GM21619 (cell line): ENCODE results near the gene OPN5.
"Not testable (repeated sequence)": the region's sequence is repeated elsewhere in the genome, so short reads cannot be mapped to it uniquely, and the experiment has no call there.

Experiments used
- ATAC-seq: cut with Tn5 transposase; IDR thresholded peaks from one replicate; pipeline ENCODE4 v1.9.1; 2021; ENCODE audit not compliant: unreplicated experiment

Gene OPN5

GRCh38 chr6:47781732-47782131 lies at the start of gene OPN5:
Gene OPN5 (plus strand): TSS chr6:47782032. CDS start chr6:47782067, 35 bp downstream.
- ATAC-seq, result no peak

GRCh38 chr6:47733879-47734558 lies 47.8 kb upstream of the OPN5 start:
- ATAC-seq, result peak; percentile 76

- no peak for ATAC-seq
Measured at GRCh38 chr6:47734831-47735481, 46.9 kb upstream of the OPN5 start.

- no peak for ATAC-seq
Measured at GRCh38 chr6:47736083-47736700, 45.6 kb upstream of the OPN5 start.

- ATAC-seq, result no peak
Measured at GRCh38 chr6:47737406-47737805, 44.4 kb upstream of the OPN5 start.

- ATAC-seq, result no peak
Measured at GRCh38 chr6:47740714-47741113, 41.1 kb upstream of the OPN5 start.

GRCh38 chr6:47741807-47742206 lies 40.0 kb upstream of the OPN5 start:
- no peak for ATAC-seq

GRCh38 chr6:47743744-47744143 lies 38.1 kb upstream of the OPN5 start:
- no peak for ATAC-seq

GRCh38 chr6:47745269-47745668 lies 36.6 kb upstream of the OPN5 start:
- not testable (repeated sequence) for ATAC-seq

GRCh38 chr6:47749757-47750156 lies 32.1 kb upstream of the OPN5 start:
- ATAC-seq, result no peak

- ATAC-seq, result no peak
Measured at GRCh38 chr6:47752801-47753200, 29.0 kb upstream of the OPN5 start.

GRCh38 chr6:47759364-47759763 lies 22.5 kb upstream of the OPN5 start:
- ATAC-seq, result no peak

GRCh38 chr6:47762502-47762901 lies 19.3 kb upstream of the OPN5 start:
- no peak for ATAC-seq

- no peak for ATAC-seq
Measured at GRCh38 chr6:47766445-47766844, 15.4 kb upstream of the OPN5 start.

- ATAC-seq, result no peak
Measured at GRCh38 chr6:47767102-47767501, 14.7 kb upstream of the OPN5 start.

- ATAC-seq, result no peak
Measured at GRCh38 chr6:47769982-47770381, 11.8 kb upstream of the OPN5 start.

- ATAC-seq, result no peak
Measured at GRCh38 chr6:47772359-47772758, 9.5 kb upstream of the OPN5 start.

- ATAC-seq, result no peak
Measured at GRCh38 chr6:47773005-47773404, 8.8 kb upstream of the OPN5 start.

GRCh38 chr6:47780510-47781356 lies 1.1 kb upstream of the OPN5 start:
- ATAC-seq, result peak; percentile 89

- no peak for ATAC-seq
Measured at GRCh38 chr6:47785182-47785581, 3.4 kb downstream of the OPN5 start.
